ENCODE results near the gene CUL9.

DNA sequence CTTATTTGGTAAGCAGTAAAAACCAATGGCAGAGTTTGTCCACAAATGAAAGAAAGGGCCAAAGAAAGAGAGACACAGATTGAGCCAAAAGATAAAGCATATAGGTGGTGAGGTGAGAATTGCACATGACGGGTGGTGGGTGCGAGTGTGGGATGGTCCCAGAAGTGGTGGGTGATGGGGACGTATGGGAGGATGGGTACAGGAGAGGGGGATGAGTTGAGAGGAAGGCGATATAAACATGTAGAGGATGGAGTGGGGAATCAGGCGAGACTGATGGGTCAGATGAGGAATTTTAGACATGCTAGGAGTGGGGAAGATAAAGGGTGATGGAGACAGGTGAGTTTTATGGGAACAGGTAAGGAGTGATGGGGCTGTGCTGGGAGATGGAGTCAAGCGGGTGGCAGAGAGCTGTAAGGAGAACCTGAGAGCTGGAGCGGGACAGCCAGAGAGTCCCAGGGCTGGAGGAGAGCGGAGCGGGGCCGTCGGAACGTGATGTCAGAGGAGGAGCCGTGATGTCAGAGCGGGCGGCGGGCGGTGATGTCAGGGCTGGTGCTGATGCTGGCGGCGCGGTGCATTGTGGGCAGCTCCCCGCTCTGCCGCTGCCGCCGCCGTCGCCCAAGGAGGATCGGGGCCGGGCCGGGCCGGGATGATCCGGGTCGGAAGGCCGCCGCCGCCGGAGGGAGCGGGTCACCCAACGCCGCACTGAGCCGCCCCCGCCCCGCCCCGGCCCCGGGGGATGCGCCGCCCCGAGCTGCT lies 61.1 kb downstream of the CUL9 start, which contains the start of gene TTBK1:
- TF ChIP-seq, protein P1, sequence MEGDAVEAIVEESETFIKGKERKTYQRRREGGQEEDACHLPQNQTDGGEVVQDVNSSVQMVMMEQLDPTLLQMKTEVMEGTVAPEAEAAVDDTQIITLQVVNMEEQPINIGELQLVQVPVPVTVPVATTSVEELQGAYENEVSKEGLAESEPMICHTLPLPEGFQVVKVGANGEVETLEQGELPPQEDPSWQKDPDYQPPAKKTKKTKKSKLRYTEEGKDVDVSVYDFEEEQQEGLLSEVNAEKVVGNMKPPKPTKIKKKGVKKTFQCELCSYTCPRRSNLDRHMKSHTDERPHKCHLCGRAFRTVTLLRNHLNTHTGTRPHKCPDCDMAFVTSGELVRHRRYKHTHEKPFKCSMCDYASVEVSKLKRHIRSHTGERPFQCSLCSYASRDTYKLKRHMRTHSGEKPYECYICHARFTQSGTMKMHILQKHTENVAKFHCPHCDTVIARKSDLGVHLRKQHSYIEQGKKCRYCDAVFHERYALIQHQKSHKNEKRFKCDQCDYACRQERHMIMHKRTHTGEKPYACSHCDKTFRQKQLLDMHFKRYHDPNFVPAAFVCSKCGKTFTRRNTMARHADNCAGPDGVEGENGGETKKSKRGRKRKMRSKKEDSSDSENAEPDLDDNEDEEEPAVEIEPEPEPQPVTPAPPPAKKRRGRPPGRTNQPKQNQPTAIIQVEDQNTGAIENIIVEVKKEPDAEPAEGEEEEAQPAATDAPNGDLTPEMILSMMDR (conservative IDR thresholded peaks at IDR 0.05 in 1 of 2, IDR thresholded peaks at IDR 0.05 in 1 of 2; ENCODE audit: low read depth in 1 of 2, low read length in 2 of 2), result no peak
- peak; percentile 96 for TF ChIP-seq EZH2 (IDR thresholded peaks at IDR 0.05; ENCODE audit: low read length, missing control alignments)

Measured in fibroblast of lung (primary cell).